ENCODE data around the gene DCUN1D4.

DCUN1D4 gene

DNA sequence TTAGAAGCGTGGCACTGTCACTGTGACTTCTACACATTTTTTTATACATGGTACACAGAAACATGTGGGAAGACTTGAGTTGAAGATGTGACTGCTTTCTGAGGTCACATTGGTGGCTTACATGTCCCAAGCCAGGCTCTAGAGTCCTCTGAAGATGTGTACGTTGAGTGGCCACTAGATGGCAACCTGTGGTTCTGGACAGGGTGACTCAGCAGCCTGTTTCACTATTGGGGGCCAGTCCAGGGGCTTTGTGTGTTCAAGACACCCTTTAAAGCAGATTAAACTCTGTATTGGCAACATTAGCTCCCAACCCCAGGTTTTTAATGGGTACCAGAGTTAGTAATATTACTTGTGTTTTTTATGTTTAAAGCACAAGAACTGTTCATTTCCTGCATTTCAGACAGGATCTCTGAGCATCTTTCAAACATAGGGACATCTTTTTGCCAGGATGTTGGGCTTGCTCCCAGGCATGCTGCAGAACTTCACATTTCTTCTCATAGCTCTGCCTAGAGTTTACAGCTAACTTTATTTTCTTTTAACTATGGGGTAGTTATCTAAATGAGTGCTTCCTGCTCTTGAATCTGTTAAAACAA is 53.0 kb downstream of the DCUN1D4 start:
- peaks cover 6% of the 10 kb centered on the region; the same call in 1 of the 2 replicates for H3K4me1 ChIP-seq (ENCODE audit: control insufficient read depth, insufficient read depth, low read length)
- no peak overlapping the region for H3K4me3 ChIP-seq (ENCODE audit: low read depth, low read length)
- H3K9me3 ChIP-seq (ENCODE audit: control insufficient read depth, insufficient read depth, low read depth, low read length) = no peaks in the 10 kb centered on the region
- no peaks in the 10 kb centered on the region for H3K27me3 ChIP-seq (ENCODE audit: control insufficient read depth, insufficient read depth, low read length)
- H3K9ac ChIP-seq (ENCODE audit: low read length) = peak overlapping the region; percentile 15
- H3K36me3 ChIP-seq (ENCODE audit: control insufficient read depth, insufficient read depth, low read length) = peaks cover 43% of the 10 kb centered on the region
- peak overlapping the region; percentile 85 for H3K27ac ChIP-seq (ENCODE audit: low read depth, low read length)

DNA sequence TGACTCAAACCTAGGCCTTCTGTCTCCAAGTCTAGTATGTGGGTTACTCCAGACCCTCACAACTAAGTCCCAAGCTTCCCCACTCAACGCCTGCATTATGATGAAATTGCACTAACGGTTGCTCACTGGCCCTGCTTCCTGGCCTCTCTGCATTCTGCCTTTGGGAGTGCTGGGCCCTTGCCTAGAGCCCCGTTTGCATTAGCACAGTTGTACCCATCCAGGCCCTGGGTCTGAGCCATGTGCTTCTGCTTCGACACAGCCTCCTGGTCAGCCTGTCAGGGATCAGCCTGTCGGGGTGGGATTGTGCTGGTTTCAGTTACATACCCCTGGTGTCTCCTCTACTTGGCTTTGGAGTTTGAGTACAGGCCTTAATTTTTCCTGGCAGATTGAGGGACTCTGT is 58.4 kb downstream of the DCUN1D4 start:
- Histone ChIP-seq H3K9ac (ENCODE audit: low read length) (no peak overlapping the region), H3K36me3 (ENCODE audit: control insufficient read depth, insufficient read depth, low read length) (peaks cover 57% of the 10 kb centered on the region), H3K27me3 (ENCODE audit: control insufficient read depth, insufficient read depth, low read length) (no peaks in the 10 kb centered on the region), H3K9me3 (ENCODE audit: control insufficient read depth, insufficient read depth, low read depth, low read length) (no peaks in the 10 kb centered on the region), H3K27ac (ENCODE audit: low read depth, low read length) (no peak overlapping the region), H3K4me3 (ENCODE audit: low read depth, low read length) (no peak overlapping the region), H3K4me1 (ENCODE audit: control insufficient read depth, insufficient read depth, low read length) (no peaks in the 10 kb centered on the region)

- H3K27me3 ChIP-seq (ENCODE audit: control insufficient read depth, insufficient read depth, low read length) = no peaks in the 10 kb centered on the region
- no peak overlapping the region for H3K27ac ChIP-seq (ENCODE audit: low read depth, low read length)
- peaks cover 57% of the 10 kb centered on the region for H3K36me3 ChIP-seq (ENCODE audit: control insufficient read depth, insufficient read depth, low read length)
- H3K9me3 ChIP-seq (ENCODE audit: control insufficient read depth, insufficient read depth, low read depth, low read length) = no peaks in the 10 kb centered on the region
- no peaks in the 10 kb centered on the region for H3K4me1 ChIP-seq (ENCODE audit: control insufficient read depth, insufficient read depth, low read length)
- no peak overlapping the region for H3K4me3 ChIP-seq (ENCODE audit: low read depth, low read length)
- H3K9ac ChIP-seq (ENCODE audit: low read length) = no peak overlapping the region
Measured at GRCh38 chr4:51906167-51906958, 63.4 kb downstream of the DCUN1D4 start.

- Histone ChIP-seq H3K9me3 (ENCODE audit: control insufficient read depth, insufficient read depth, low read depth, low read length) (no peaks in the 10 kb centered on the region), H3K4me3 (ENCODE audit: low read depth, low read length) (no peak overlapping the region), H3K27me3 (ENCODE audit: control insufficient read depth, insufficient read depth, low read length) (no peaks in the 10 kb centered on the region), H3K36me3 (ENCODE audit: control insufficient read depth, insufficient read depth, low read length) (peaks cover 59% of the 10 kb centered on the region), H3K27ac (ENCODE audit: low read depth, low read length) (no peak overlapping the region), H3K4me1 (ENCODE audit: control insufficient read depth, insufficient read depth, low read length) (no peaks in the 10 kb centered on the region), H3K9ac (ENCODE audit: low read length) (no peak overlapping the region)
Measured at GRCh38 chr4:51907006-51907669, 64.2 kb downstream of the DCUN1D4 start.

DNA sequence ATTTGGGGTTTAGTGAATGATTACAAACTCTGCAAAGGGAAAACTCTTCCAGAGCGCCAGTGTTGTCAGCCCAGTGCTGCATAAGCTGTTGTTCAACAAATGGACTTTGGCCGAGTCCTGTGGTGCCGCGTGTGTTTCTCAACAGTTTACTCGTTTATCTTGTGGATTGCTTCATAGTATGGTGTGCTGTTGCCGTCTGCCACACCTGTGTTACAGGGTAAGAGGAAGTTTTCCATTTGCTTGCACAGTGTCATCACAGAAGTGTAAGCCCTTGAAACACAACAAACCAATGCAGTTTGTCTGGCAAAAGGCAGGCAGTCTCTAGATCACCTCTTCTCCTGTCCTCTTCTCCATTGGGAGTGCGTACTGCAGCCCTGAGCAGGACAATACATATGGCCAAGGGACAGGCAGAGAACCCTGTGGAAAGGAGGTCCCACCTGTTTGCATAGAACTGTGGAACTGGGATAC is 66.3 kb downstream of the DCUN1D4 start:
- H3K4me1 ChIP-seq (ENCODE audit: control insufficient read depth, insufficient read depth, low read length) = no peaks in the 10 kb centered on the region
- no peaks in the 10 kb centered on the region for H3K9me3 ChIP-seq (ENCODE audit: control insufficient read depth, insufficient read depth, low read depth, low read length)
- H3K27ac ChIP-seq (ENCODE audit: low read depth, low read length) = no peak overlapping the region
- no peak overlapping the region for H3K9ac ChIP-seq (ENCODE audit: low read length)
- H3K36me3 ChIP-seq (ENCODE audit: control insufficient read depth, insufficient read depth, low read length) = peaks cover 76% of the 10 kb centered on the region
- no peaks in the 10 kb centered on the region for H3K27me3 ChIP-seq (ENCODE audit: control insufficient read depth, insufficient read depth, low read length)
- no peak overlapping the region for H3K4me3 ChIP-seq (ENCODE audit: low read depth, low read length)

DNA sequence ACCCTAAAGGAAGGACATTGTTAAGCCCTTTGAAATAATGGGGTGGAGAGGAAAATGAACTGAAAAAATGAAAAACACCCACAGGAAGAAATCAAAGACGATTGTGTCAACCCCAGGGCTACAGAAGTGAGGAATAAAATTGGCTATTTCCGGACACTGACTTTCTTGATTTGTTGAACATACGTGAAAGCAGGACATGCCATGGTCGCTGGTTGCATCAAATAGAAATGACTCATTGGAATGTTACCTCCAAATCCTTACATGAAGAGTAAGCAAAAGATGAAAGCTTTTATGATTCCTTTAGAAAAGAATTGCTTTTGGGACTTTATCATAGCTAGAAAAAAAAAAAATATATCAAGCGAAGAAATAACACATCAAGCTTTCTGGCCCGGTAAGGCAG is 75.3 kb downstream of the DCUN1D4 start:
- Histone ChIP-seq H3K36me3 (ENCODE audit: control insufficient read depth, insufficient read depth, low read length) (peaks cover 29% of the 10 kb centered on the region), H3K27me3 (ENCODE audit: control insufficient read depth, insufficient read depth, low read length) (no peaks in the 10 kb centered on the region)

DNA sequence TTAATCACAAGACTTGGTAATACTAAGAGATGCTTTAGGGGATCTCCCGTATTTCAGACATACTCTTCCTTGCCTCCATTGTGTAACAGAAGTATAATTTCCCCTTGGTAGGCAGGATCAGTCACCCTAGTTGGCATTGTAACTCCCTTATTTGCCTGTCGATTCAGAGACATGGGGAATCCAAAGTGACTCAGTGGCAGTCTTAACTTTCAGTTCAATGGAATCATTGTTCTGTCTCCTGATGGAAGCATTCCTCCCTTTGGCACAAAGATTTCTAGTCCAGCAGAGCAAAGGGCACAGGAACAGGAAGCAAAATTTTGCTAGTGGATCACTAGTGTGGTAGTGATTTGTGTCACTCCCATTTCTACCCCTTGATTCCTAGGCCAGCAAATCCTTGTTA is 80.4 kb downstream of the DCUN1D4 start:
- Histone ChIP-seq H3K36me3 (ENCODE audit: control insufficient read depth, insufficient read depth, low read length) (no peaks in the 10 kb centered on the region), H3K27me3 (ENCODE audit: control insufficient read depth, insufficient read depth, low read length) (no peaks in the 10 kb centered on the region), H3K4me3 (ENCODE audit: low read depth, low read length) (no peak overlapping the region), H3K9me3 (ENCODE audit: control insufficient read depth, insufficient read depth, low read depth, low read length) (no peaks in the 10 kb centered on the region), H3K27ac (ENCODE audit: low read depth, low read length) (no peak overlapping the region), H3K4me1 (ENCODE audit: control insufficient read depth, insufficient read depth, low read length) (no peaks in the 10 kb centered on the region), H3K9ac (ENCODE audit: low read length) (no peak overlapping the region)

More for the DNA sequence above, 75.3 kb downstream of the DCUN1D4 start:
- no peaks in the 10 kb centered on the region for H3K4me1 ChIP-seq (ENCODE audit: control insufficient read depth, insufficient read depth, low read length)
- no peak overlapping the region for H3K9ac ChIP-seq (ENCODE audit: low read length)
- no peak overlapping the region for H3K27ac ChIP-seq (ENCODE audit: low read depth, low read length)
- H3K4me3 ChIP-seq (ENCODE audit: low read depth, low read length) = no peak overlapping the region
- H3K9me3 ChIP-seq (ENCODE audit: control insufficient read depth, insufficient read depth, low read depth, low read length) = no peaks in the 10 kb centered on the region

DNA sequence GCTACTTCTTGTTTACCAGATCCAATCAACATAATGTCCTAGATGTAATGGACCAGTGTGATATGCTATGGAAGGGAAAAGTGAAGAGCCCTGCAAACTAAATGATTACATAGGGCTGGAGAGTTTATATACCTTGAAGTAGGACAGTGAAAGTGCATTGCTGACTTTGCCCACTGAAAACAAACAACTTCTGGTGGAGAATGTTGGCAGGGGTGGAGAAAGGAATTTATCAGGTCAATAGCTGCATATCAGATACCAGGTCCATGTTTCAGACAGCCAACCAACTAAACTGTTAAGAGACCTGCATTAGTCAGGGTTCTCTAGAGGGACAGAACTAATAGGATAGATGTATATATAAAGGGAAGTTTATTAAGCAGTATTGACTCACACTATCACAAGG is 82.4 kb downstream of the DCUN1D4 start:
- Histone ChIP-seq H3K4me3 (ENCODE audit: low read depth, low read length) (no peak overlapping the region), H3K4me1 (ENCODE audit: control insufficient read depth, insufficient read depth, low read length) (no peaks in the 10 kb centered on the region), H3K9ac (ENCODE audit: low read length) (no peak overlapping the region), H3K27ac (ENCODE audit: low read depth, low read length) (no peak overlapping the region), H3K36me3 (ENCODE audit: control insufficient read depth, insufficient read depth, low read length) (no peaks in the 10 kb centered on the region), H3K9me3 (ENCODE audit: control insufficient read depth, insufficient read depth, low read depth, low read length) (no peaks in the 10 kb centered on the region), H3K27me3 (ENCODE audit: control insufficient read depth, insufficient read depth, low read length) (no peaks in the 10 kb centered on the region)

DNA sequence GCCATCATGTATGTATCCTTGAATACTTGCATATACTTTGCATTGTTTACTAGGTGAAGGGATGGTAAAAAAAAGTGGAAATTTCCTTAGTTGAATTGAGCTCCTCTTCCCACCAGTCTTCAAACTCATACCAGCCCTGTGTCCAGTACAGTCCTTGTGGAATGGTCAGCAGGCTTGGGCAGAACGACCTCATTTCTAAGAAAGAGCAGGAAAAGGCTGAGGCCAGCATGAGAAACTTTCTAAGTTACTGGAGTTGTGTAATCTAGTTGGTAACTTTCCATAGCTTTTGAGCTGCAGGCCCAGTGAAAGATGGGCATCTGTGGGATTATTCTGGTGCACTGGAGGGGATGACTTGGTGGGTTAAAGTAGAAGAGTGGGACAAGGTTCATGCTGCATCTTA is 87.6 kb downstream of the DCUN1D4 start:
- Histone ChIP-seq H3K4me3 (ENCODE audit: low read depth, low read length) (no peak overlapping the region), H3K4me1 (ENCODE audit: control insufficient read depth, insufficient read depth, low read length) (no peaks in the 10 kb centered on the region), H3K9me3 (ENCODE audit: control insufficient read depth, insufficient read depth, low read depth, low read length) (no peaks in the 10 kb centered on the region), H3K9ac (ENCODE audit: low read length) (no peak overlapping the region), H3K36me3 (ENCODE audit: control insufficient read depth, insufficient read depth, low read length) (no peaks in the 10 kb centered on the region), H3K27ac (ENCODE audit: low read depth, low read length) (no peak overlapping the region), H3K27me3 (ENCODE audit: control insufficient read depth, insufficient read depth, low read length) (no peaks in the 10 kb centered on the region)

DNA sequence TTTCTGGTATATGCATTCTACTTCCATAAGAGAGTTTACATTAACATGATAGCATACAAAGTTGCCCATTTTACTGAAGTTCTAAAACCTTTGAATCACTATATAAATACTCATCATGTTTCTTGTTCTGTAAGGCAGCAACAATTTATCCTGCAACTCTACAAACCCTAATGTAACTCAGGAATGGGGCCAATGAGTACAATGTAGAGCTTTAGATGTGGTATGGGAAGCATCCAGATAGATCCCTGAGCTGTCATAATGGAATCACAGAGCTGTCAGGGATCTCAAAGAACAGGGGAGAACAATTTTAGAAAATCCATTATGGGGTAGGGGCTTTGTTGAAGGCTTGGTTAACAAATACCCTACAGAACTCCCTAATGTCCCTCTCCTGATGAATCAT is 88.5 kb downstream of the DCUN1D4 start:
- Histone ChIP-seq H3K9ac (ENCODE audit: low read length) (no peak overlapping the region), H3K9me3 (ENCODE audit: control insufficient read depth, insufficient read depth, low read depth, low read length) (no peaks in the 10 kb centered on the region), H3K27me3 (ENCODE audit: control insufficient read depth, insufficient read depth, low read length) (no peaks in the 10 kb centered on the region), H3K36me3 (ENCODE audit: control insufficient read depth, insufficient read depth, low read length) (no peaks in the 10 kb centered on the region), H3K27ac (ENCODE audit: low read depth, low read length) (no peak overlapping the region), H3K4me1 (ENCODE audit: control insufficient read depth, insufficient read depth, low read length) (no peaks in the 10 kb centered on the region), H3K4me3 (ENCODE audit: low read depth, low read length) (no peak overlapping the region)

- no peaks in the 10 kb centered on the region for H3K9me3 ChIP-seq (ENCODE audit: control insufficient read depth, insufficient read depth, low read depth, low read length)
- H3K4me1 ChIP-seq (ENCODE audit: control insufficient read depth, insufficient read depth, low read length) = no peaks in the 10 kb centered on the region
- no peak overlapping the region for H3K4me3 ChIP-seq (ENCODE audit: low read depth, low read length)
- H3K27ac ChIP-seq (ENCODE audit: low read depth, low read length) = no peak overlapping the region
- H3K9ac ChIP-seq (ENCODE audit: low read length) = no peak overlapping the region
- H3K27me3 ChIP-seq (ENCODE audit: control insufficient read depth, insufficient read depth, low read length) = no peaks in the 10 kb centered on the region
- H3K36me3 ChIP-seq (ENCODE audit: control insufficient read depth, insufficient read depth, low read length) = no peaks in the 10 kb centered on the region
Measured at GRCh38 chr4:51932261-51932660, 89.3 kb downstream of the DCUN1D4 start.

Measured in HUES6 (cell line).